CD8-positive, alpha-beta memory T cell (primary cell): ENCODE data around the gene DUSP1. TPM values are rescaled to one million over a fixed set of nuclear protein-coding genes. Genes with fewer than 3 reads are reported as not detected.

Experiments
- CTCF ChIA-PET: fragments of 350-600 bp; sonication (Branson Sonifier 250); formaldehyde crosslinking; loops from one replicate; lab custom pipeline; 2021; ENCODE audit warnings: antibody characterized with exemption; lab: Charles Lee
- POLR2A ChIA-PET: fragments of 350-600 bp; sonication (Branson Sonifier 250); formaldehyde crosslinking; loops from one replicate; lab custom pipeline; 2021; ENCODE audit warnings: antibody characterized with exemption; lab: Charles Lee
- DNase-seq, 5 donors: peaks; one replicate each; pipeline versions ENCODE4 v3.0.0 to v3.0.0-alpha.2; 2020 to 2022; ENCODE audit warnings: mixed read lengths in 1 of 5
- H3K27ac ChIP-seq: one replicate; pipeline ENCODE4 v1.7.0; 2013; ENCODE audit warnings: low read depth, mild to moderate bottlenecking, low read length, moderate library complexity
- H3K27me3 ChIP-seq: 2 replicates; pipeline ENCODE4 v1.7.0; 2013; ENCODE audit warnings: low read length, mild to moderate bottlenecking; ENCODE audit not compliant: insufficient read depth, poor library complexity, severe bottlenecking
- H3K36me3 ChIP-seq: 2 replicates; pipeline ENCODE4 v1.7.0; 2013; ENCODE audit warnings: mild to moderate bottlenecking, low read length, moderate library complexity; ENCODE audit not compliant: insufficient read depth
- H3K4me1 ChIP-seq: 2 replicates; pipeline ENCODE4 v1.7.0; 2013; ENCODE audit warnings: mild to moderate bottlenecking, low read length, moderate library complexity; ENCODE audit not compliant: insufficient read depth
- H3K4me3 ChIP-seq: 2 replicates; pipeline ENCODE4 v1.7.0; 2013; ENCODE audit warnings: mild to moderate bottlenecking, low read length
- H3K9me3 ChIP-seq: 2 replicates; pipeline ENCODE4 v1.7.0; 2013; ENCODE audit warnings: mild to moderate bottlenecking, low read length
- H3K27ac Mint-ChIP-seq, 8 donors: one replicate each; pipeline ENCODE4 v1.8.0; 2020 to 2021; ENCODE audit warnings: mixed read lengths in 8 of 8, mild to moderate bottlenecking in 6 of 8, inconsistent platforms in 3 of 8, moderate library complexity in 3 of 8
- H3K27me3 Mint-ChIP-seq, 2 donors: one replicate each; pipeline ENCODE4 v1.8.0; 2020 to 2021; ENCODE audit warnings: mixed read lengths in 2 of 2, mild to moderate bottlenecking in 1 of 2, moderate library complexity in 1 of 2
- H3K36me3 Mint-ChIP-seq, 3 donors: one replicate each; pipeline ENCODE4 v1.8.0; 2020 to 2021; ENCODE audit warnings: mixed read lengths in 3 of 3, inconsistent platforms in 1 of 3, mild to moderate bottlenecking in 1 of 3
- H3K4me1 Mint-ChIP-seq, 3 donors: one replicate each; pipeline ENCODE4 v1.8.0; 2020 to 2021; ENCODE audit warnings: mixed read lengths in 3 of 3, inconsistent platforms in 1 of 3, mild to moderate bottlenecking in 1 of 3
- H3K4me3 Mint-ChIP-seq, 7 donors: one replicate each; pipeline ENCODE4 v1.8.0; 2020 to 2021; ENCODE audit warnings: mixed read lengths in 7 of 7, mild to moderate bottlenecking in 6 of 7, moderate library complexity in 4 of 7, inconsistent platforms in 2 of 7
- H3K9me3 Mint-ChIP-seq, 5 donors: one replicate each; pipeline ENCODE4 v1.8.0; 2020 to 2022; ENCODE audit warnings: mixed read lengths in 5 of 5, mild to moderate bottlenecking in 3 of 5, moderate library complexity in 2 of 5, inconsistent platforms in 1 of 5
- polyA plus RNA-seq: library from polyadenylated mRNA; unstranded; fragments of 300-500 nt; fragmentation: Illumina TruSeq; gene quantifications from one replicate; pipeline ENCODE4 v1.2.3, GENCODE V29; 2021
- total RNA-seq, 2 experiments: library from RNA; stranded (reverse); gene quantifications; one replicate each; pipeline ENCODE4 v1.2.3, GENCODE V29; 2021

Gene DUSP1
- total and polyA plus RNA-seq, 3 experiments from 2014 or later, result 9.4 to 1,007 (median 10.9) TPM

GRCh38 chr5:172718527-172719114 lies 52.4 kb downstream of the DUSP1 start:
- ChIA-PET POLR2A (interaction anchor here (2.2 kb wide), 1 partner anchor 53 kb away, joined by 8 read pairs; the partner anchor contains the start of gene DUSP1), CTCF (interaction anchor here (1.6 to 3.5 kb wide), 3 partner anchors 53 to 215 kb away, joined by 3 to 31 read pairs (median 10); partner anchors contain the start of gene DUSP1)
- Histone ChIP-seq H3K9me3 (no peaks in the 10 kb centered on the region), H3K4me1 (peaks cover 26% of the 10 kb centered on the region), H3K4me3 (no peak overlapping the region), H3K27me3 (no peaks in the 10 kb centered on the region), H3K36me3 (no peaks in the 10 kb centered on the region), H3K27ac (no peak overlapping the region)
- no peaks in the 10 kb centered on the region for H3K9me3 Mint-ChIP-seq
- peaks cover 23 to 37% (median 32%) of the 10 kb centered on the region in 3 donors for H3K4me1 Mint-ChIP-seq
- no peaks in the 10 kb centered on the region for H3K36me3 Mint-ChIP-seq
- no peak for DNase-seq
- no peak overlapping the region for H3K27ac Mint-ChIP-seq
- no peak overlapping the region for H3K4me3 Mint-ChIP-seq
- H3K27me3 Mint-ChIP-seq, result no peaks in the 10 kb centered on the region

Other genes with a start within 250 kb of the DUSP1 start
- under 1 TPM; 0.04 to 0.13 TPM for gene NEURL1B, start 129.9 kb downstream of the DUSP1 start, total RNA-seq
- not detected for gene NEURL1B, start 129.9 kb downstream of the DUSP1 start, polyA plus RNA-seq
- gene ERGIC1, start 63.1 kb upstream of the DUSP1 start, total RNA-seq, result 10 to 100 TPM; 39.7 to 39.9 TPM
- gene ERGIC1, start 63.1 kb upstream of the DUSP1 start, polyA plus RNA-seq, result 25.9 TPM
- 10 to 100 TPM; 91.9 to 92.3 TPM for gene RPL26L1, start 188.2 kb upstream of the DUSP1 start, total RNA-seq
- 35.6 TPM for gene RPL26L1, start 188.2 kb upstream of the DUSP1 start, polyA plus RNA-seq
- 100 to 1,000 TPM; 171 to 179 TPM for gene ATP6V0E1, start 212.6 kb upstream of the DUSP1 start, total RNA-seq
- gene ATP6V0E1, start 212.6 kb upstream of the DUSP1 start, polyA plus RNA-seq, result 468 TPM